ENCODE results near the gene CAVIN4.

DNA sequence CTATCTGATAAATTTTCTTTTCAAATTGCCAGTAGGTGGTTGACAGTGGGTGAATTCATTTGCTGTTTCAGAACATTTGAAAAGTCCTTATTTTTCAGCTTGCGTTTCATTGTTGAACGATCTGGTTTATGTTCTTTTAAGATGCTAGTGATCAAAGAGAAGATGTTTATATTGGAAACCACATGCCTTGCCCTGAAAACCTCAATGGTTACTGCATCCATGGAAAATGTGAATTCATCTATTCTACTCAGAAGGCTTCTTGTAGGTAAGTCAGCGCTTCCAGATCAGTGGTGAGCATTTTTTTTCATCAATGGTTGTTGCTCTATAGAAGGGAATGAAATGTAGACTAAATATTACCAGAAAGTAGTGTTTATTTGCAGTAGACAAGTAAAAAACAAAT, 16.6 kb upstream of the CAVIN4 start:
- no peak for TF ChIP-seq CTCF (IDR thresholded peaks at IDR 0.05)
- TF ChIP-seq POLR2AphosphoS5 (IDR thresholded peaks at IDR 0.05) = no peak
